ENCODE measurements around the gene SZT2.

The SZT2 gene

DNA sequence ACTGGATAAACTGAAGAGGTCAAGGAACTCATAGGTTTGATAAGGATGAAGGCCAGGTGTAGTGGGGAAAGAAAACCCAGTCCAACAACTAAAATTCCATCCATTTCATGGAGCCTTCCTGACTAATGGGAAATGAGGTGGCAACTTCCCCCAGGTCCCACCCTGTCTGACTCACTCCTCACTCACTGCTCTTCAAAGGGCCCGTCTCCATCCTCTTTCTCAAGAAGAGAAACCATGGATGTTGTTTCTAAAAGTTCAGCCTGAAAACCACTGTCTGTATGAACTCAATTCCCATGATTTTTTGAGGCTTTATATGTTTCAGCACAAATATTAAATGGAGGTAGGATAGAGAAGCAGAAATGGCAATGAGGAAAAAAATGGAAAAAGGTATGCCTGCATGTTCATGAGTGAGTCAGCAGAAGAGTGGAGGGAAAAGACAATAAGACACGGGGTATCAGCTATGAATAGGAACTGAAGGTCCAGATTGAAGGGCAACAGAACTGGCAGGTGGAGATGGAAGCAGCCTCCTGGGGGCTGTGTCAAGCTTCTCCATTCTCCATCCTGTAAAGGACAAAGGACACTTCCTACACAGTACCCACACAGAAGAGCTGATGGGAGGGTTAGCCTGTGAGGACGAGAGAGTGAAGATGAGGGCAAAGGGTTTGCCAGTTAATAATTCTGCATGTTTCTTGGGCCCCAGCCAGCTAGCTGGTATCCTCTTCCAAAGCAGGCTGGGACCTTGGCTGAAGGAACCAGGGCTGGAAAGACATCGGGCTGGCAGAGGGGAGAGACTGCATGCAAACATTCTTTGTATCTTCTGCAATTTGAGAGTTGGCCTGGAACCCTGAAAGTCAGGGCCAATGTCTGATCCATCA lies 16.4 kb upstream of the SZT2 start:
- in situ Hi-C loops (cut with MboI; ENCODE audit: low pct_unique_long_range_greater_than_20kb, low sequenced_read_pairs, unreplicated experiment): loop anchor here (25.0 kb wide), 1 partner anchor 136 kb away; no protein-coding TSS in a partner anchor
- TF ChIP-seq, protein P1, sequence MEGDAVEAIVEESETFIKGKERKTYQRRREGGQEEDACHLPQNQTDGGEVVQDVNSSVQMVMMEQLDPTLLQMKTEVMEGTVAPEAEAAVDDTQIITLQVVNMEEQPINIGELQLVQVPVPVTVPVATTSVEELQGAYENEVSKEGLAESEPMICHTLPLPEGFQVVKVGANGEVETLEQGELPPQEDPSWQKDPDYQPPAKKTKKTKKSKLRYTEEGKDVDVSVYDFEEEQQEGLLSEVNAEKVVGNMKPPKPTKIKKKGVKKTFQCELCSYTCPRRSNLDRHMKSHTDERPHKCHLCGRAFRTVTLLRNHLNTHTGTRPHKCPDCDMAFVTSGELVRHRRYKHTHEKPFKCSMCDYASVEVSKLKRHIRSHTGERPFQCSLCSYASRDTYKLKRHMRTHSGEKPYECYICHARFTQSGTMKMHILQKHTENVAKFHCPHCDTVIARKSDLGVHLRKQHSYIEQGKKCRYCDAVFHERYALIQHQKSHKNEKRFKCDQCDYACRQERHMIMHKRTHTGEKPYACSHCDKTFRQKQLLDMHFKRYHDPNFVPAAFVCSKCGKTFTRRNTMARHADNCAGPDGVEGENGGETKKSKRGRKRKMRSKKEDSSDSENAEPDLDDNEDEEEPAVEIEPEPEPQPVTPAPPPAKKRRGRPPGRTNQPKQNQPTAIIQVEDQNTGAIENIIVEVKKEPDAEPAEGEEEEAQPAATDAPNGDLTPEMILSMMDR (IDR thresholded peaks at IDR 0.05; ENCODE audit: extremely low read depth, insufficient read depth, missing control alignments): no peak
- no peak for DNase-seq (ENCODE audit: low spot score)

DNA sequence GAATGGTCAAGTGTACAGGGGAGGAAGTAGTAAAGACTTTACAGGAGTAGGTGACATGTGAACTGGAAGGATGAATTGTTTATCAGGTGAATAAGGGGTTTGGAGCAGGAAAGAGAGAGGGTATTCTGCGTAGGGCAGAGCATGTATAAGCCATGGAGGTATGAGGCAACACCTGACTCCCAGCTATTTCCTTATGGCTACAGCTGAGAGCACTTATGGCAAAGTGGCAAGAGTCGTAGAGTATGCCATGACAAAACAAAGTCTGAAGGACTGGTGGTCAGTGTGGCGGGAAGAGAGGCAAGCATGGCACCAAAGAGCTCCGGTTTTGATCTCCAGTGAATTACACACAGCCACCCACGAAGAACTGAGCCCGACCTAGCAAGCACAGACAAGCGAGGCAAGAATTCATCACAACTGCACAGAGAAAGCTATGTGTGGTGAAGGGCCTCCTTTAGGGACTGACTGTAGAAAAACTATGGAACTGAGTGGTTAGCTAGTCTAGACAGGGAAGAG lies 12.9 kb upstream of the SZT2 start:
- in situ Hi-C loops (cut with MboI; ENCODE audit: low pct_unique_long_range_greater_than_20kb, low sequenced_read_pairs, unreplicated experiment): no loop called here
- DNase-seq (ENCODE audit: low spot score): no peak
- TF ChIP-seq, protein P1 (IDR thresholded peaks at IDR 0.05; ENCODE audit: extremely low read depth, insufficient read depth, missing control alignments): no peak

DNA sequence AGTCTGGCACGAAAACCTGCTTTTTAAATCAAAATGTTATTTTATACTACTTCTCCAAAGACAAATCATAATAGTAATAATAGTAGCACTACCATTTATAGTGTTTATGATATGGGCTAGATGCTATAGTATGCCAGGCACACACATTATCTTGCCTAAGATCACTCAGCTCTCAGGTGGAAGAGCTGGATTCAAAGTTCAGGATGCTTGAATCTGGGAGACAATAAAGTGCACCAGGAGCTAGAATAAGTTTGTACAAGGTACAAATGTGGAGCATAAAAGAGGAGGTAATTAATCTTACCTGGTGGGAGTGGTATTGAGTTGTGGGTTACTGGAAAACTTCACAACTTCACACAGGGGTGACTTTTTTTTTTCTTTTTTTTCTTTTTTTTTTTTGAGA lies 11.9 kb upstream of the SZT2 start:
- in situ Hi-C loops (cut with MboI; ENCODE audit: low pct_unique_long_range_greater_than_20kb, low sequenced_read_pairs, unreplicated experiment): no loop called here
- TF ChIP-seq, protein P1 (IDR thresholded peaks at IDR 0.05; ENCODE audit: extremely low read depth, insufficient read depth, missing control alignments): no peak
- no peak for DNase-seq (ENCODE audit: low spot score)

DNA sequence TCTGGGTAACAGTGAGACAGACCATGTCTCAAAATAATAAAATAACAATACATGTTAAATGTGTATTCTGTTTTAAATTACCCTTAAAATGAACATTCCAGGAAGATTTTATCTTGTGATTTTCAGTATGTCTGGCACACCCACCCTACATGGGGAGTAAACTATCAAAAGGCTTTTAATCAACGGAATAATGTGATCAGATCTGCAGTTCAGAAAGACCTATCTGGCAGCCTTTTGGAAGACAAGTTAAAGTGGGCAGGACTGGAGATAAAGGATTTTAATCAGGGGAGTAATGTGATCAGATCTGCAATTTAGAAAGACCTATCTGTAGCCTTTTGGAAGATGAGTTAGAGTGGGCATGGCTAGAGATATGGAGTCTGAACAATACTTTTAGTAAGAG lies 10.2 kb upstream of the SZT2 start:
- in situ Hi-C loops (cut with MboI; ENCODE audit: low pct_unique_long_range_greater_than_20kb, low sequenced_read_pairs, unreplicated experiment): no loop called here
- DNase-seq (ENCODE audit: low spot score): no peak
- TF ChIP-seq, protein P1 (IDR thresholded peaks at IDR 0.05; ENCODE audit: extremely low read depth, insufficient read depth, missing control alignments): no peak

DNA sequence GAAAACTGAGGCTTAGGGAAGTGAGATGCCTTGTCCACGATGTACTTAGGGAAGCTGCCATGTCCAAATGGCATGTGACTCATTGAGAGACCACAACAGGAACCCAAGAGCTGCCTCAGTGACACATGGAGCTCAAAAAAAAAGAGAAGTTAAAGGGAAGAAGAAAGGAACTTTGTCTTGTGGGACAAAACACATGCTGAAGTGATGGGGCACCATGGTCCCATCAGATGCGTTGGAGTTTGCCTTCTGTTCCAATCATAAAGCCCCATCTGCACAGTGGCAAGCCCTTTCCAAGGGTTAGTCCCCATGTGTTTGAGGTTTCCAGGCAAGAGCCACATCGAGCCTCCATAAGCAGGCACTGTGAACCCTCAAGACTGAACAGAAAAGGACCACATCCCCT lies 8.1 kb upstream of the SZT2 start:
- no peak for DNase-seq (ENCODE audit: low spot score)
- in situ Hi-C loops (cut with MboI; ENCODE audit: low pct_unique_long_range_greater_than_20kb, low sequenced_read_pairs, unreplicated experiment): no loop called here
- TF ChIP-seq, protein P1 (IDR thresholded peaks at IDR 0.05; ENCODE audit: extremely low read depth, insufficient read depth, missing control alignments): no peak

DNA sequence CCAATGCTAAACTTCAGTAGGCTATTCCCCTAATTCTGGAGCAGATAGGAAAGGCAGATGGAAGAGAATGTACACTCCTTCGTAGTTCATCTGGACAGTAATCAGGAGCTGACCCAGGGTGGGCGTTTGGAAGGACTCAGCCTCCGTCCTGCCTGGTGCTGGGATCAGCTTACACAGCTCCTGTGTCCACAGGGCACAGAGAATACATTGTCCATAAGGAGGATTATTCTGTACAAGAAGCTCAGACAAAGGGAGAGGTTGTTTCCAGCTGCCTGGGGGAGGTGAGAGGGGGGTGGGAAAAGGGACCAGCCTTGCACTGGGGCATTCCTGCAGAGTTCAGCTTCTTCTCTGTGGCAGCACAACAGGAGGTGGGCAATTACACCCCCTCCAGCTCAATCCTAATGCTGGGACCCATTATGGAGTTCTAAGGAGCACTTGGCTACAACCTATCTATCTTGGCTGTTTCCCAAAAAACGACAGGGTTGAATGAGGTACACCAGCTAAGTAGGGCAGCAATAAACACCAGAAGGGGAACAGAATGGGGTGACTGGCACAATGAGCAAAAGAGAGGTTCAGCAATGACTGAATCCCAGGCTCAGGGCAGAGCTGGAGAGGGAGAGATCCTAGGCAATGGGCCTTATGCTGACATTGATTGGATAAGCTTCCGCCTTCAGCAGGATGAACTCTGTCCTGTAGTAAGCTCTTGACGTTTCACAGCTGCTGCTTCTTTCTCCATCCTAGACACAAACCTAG lies 7.5 kb upstream of the SZT2 start:
- in situ Hi-C loops (cut with MboI; ENCODE audit: low pct_unique_long_range_greater_than_20kb, low sequenced_read_pairs, unreplicated experiment): no loop called here
- DNase-seq (ENCODE audit: low spot score): no peak
- TF ChIP-seq, protein P1 (IDR thresholded peaks at IDR 0.05; ENCODE audit: extremely low read depth, insufficient read depth, missing control alignments): no peak
